Nephron (organoid): Measurements from ENCODE around the gene PTPRU.

Source experiments
- H3K27ac Mint-ChIP-seq, 3 experiments: 2 replicates each; pipeline ENCODE4 v1.8.0; 2020; ENCODE audit warnings: mixed read lengths in 3 of 3, mild to moderate bottlenecking in 2 of 3, moderate library complexity in 1 of 3
- H3K27me3 Mint-ChIP-seq: 2 replicates; pipeline ENCODE4 v1.8.0; 2021; ENCODE audit warnings: low read depth, mild to moderate bottlenecking, moderate library complexity, mixed read lengths
- H3K36me3 Mint-ChIP-seq: 2 replicates; pipeline ENCODE4 v1.8.0; 2020; ENCODE audit warnings: low read depth, mixed read lengths
- H3K4me1 Mint-ChIP-seq: 2 replicates; pipeline ENCODE4 v1.8.0; 2020; ENCODE audit warnings: mixed read lengths
- H3K4me3 Mint-ChIP-seq, 3 experiments: 2 replicates each; pipeline ENCODE4 v1.8.0; 2020; ENCODE audit warnings: mild to moderate bottlenecking in 3 of 3, mixed read lengths in 3 of 3, moderate library complexity in 2 of 3
- H3K9me3 Mint-ChIP-seq: 2 replicates; pipeline ENCODE4 v1.8.0; 2020; ENCODE audit warnings: mixed read lengths
- CTCF ChIP-seq, 3 experiments: fragments of 200-600 bp; sonication (generic); IDR thresholded peaks; one replicate each; pipeline ENCODE4 v1.5.0; 2021; ENCODE audit warnings: antibody characterized with exemption in 3 of 3; ENCODE audit not compliant: unreplicated experiment in 3 of 3

Gene PTPRU

GRCh38 chr1:29360768-29361167, 124.4 kb downstream of the PTPRU start:
- H3K27me3 Mint-ChIP-seq = peaks cover 29% of the 10 kb centered on the region
- no peaks in the 10 kb centered on the region for H3K36me3 Mint-ChIP-seq
- H3K4me3 Mint-ChIP-seq = no peak overlapping the region
- H3K9me3 Mint-ChIP-seq = no peaks in the 10 kb centered on the region
- TF ChIP-seq CTCF (IDR thresholded peaks at IDR 0.05; ENCODE audit: unreplicated experiment in 3 of 3) = no peak
- no peak overlapping the region for H3K27ac Mint-ChIP-seq
- H3K4me1 Mint-ChIP-seq = peaks cover 41% of the 10 kb centered on the region

- no peak overlapping the region for H3K27ac Mint-ChIP-seq
- H3K9me3 Mint-ChIP-seq = no peaks in the 10 kb centered on the region
- H3K27me3 Mint-ChIP-seq = peaks cover 24% of the 10 kb centered on the region
- TF ChIP-seq CTCF (IDR thresholded peaks at IDR 0.05; ENCODE audit: unreplicated experiment in 3 of 3) = no peak
- H3K4me1 Mint-ChIP-seq = peaks cover 41% of the 10 kb centered on the region
- H3K4me3 Mint-ChIP-seq = no peak overlapping the region
- H3K36me3 Mint-ChIP-seq = no peaks in the 10 kb centered on the region
These were observed 125.4 kb downstream of the PTPRU start for GRCh38 chr1:29361686-29362085.

- H3K9me3 Mint-ChIP-seq = no peaks in the 10 kb centered on the region
- no peak for TF ChIP-seq CTCF (IDR thresholded peaks at IDR 0.05; ENCODE audit: unreplicated experiment in 3 of 3)
- no peaks in the 10 kb centered on the region for H3K36me3 Mint-ChIP-seq
- H3K4me1 Mint-ChIP-seq = peaks cover 41% of the 10 kb centered on the region
- H3K4me3 Mint-ChIP-seq = no peak overlapping the region
- H3K27ac Mint-ChIP-seq = no peak overlapping the region
- H3K27me3 Mint-ChIP-seq = peaks cover 20% of the 10 kb centered on the region
These were observed 125.8 kb downstream of the PTPRU start for GRCh38 chr1:29362116-29362515.

GRCh38 chr1:29362764-29363163, 126.4 kb downstream of the PTPRU start:
- H3K27me3 Mint-ChIP-seq = peaks cover 19% of the 10 kb centered on the region
- H3K4me3 Mint-ChIP-seq = no peak overlapping the region
- H3K4me1 Mint-ChIP-seq = peaks cover 41% of the 10 kb centered on the region
- no peaks in the 10 kb centered on the region for H3K9me3 Mint-ChIP-seq
- TF ChIP-seq CTCF (IDR thresholded peaks at IDR 0.05; ENCODE audit: unreplicated experiment in 3 of 3) = no peak
- no peak overlapping the region for H3K27ac Mint-ChIP-seq
- H3K36me3 Mint-ChIP-seq = no peaks in the 10 kb centered on the region

GRCh38 chr1:29363536-29363935, 127.2 kb downstream of the PTPRU start:
- TF ChIP-seq CTCF (IDR thresholded peaks at IDR 0.05; ENCODE audit: unreplicated experiment in 3 of 3) = no peak
- Mint-ChIP-seq H3K4me1 (peaks cover 43% of the 10 kb centered on the region), H3K4me3 (no peak overlapping the region), H3K9me3 (no peaks in the 10 kb centered on the region), H3K27ac (no peak overlapping the region), H3K27me3 (peaks cover 19% of the 10 kb centered on the region), H3K36me3 (no peaks in the 10 kb centered on the region)

GRCh38 chr1:29364101-29364678, 127.9 kb downstream of the PTPRU start:
- Mint-ChIP-seq H3K9me3 (no peaks in the 10 kb centered on the region), H3K36me3 (no peaks in the 10 kb centered on the region), H3K27ac (peak overlapping the region; percentile 71 to 88 (median 73)), H3K4me1 (peaks cover 41% of the 10 kb centered on the region), H3K27me3 (peaks cover 19% of the 10 kb centered on the region), H3K4me3 (no peak overlapping the region)
- no peak for TF ChIP-seq CTCF (IDR thresholded peaks at IDR 0.05; ENCODE audit: unreplicated experiment in 3 of 3)
